K562 (cell line): ENCODE data around the gene WDR90. TPM values are rescaled to one million over a fixed set of nuclear protein-coding genes. Genes with fewer than 3 reads are reported as not detected.

ENCODE experiments used
- CEBPB ChIP-seq: fragments of 450-650 bp; IDR thresholded peaks from 2 replicates; pipeline ENCODE4 v1.6.1; 2016; ENCODE audit warnings: missing genetic modification characterization, missing compliant biosample characterization
- E2F3 ChIP-seq: fragments of 250-450 bp; sonication (Bioruptor Pico); IDR thresholded peaks from 2 replicates; pipeline ENCODE4 v1.4.0; 2020; ENCODE audit warnings: mild to moderate bottlenecking
- ESRRB ChIP-seq: fragments of 250-450 bp; sonication (Bioruptor Pico); IDR thresholded peaks from 2 replicates; pipeline ENCODE4 v1.5.0; 2020; ENCODE audit warnings: mild to moderate bottlenecking, moderate library complexity, borderline replicate concordance
- ETV5 ChIP-seq: sonication (generic); formaldehyde crosslinking; IDR thresholded peaks from 2 replicates; pipeline ENCODE4 v1.4.0; 2020; ENCODE audit warnings: low read depth, mild to moderate bottlenecking, missing genetic modification reagents
- FOSL1 ChIP-seq: fragments of 200-800 bp; sonication (Bioruptor generic); conservative IDR thresholded peaks from 2 replicates; pipeline ENCODE4 v1.6.1; 2016; ENCODE audit warnings: missing genetic modification characterization, missing compliant biosample characterization
- GTF2A2 ChIP-seq: IDR thresholded peaks from 2 replicates; pipeline ENCODE4 v1.6.1; 2016; ENCODE audit warnings: mild to moderate bottlenecking, missing genetic modification characterization, missing compliant biosample characterization
- HCFC1 ChIP-seq: IDR thresholded peaks from 2 replicates; pipeline ENCODE4 v1.6.1; 2012; ENCODE audit warnings: low read depth, low read length, improper control_type of control experiment
- LCOR ChIP-seq: sonication (generic); formaldehyde crosslinking; IDR thresholded peaks from 2 replicates; pipeline ENCODE4 v1.8.0; 2022; ENCODE audit warnings: mild to moderate bottlenecking, missing genetic modification reagents
- NR2C1 ChIP-seq, 2 experiments: fragments of 450-650 bp; IDR thresholded peaks; 2 replicates each; pipeline ENCODE4 v1.6.1; 2017; ENCODE audit warnings: mild to moderate bottlenecking in 2 of 2, antibody characterized with exemption in 1 of 2, inconsistent platforms in 1 of 2, missing compliant biosample characterization in 1 of 2, missing genetic modification characterization in 1 of 2
- POLR2AphosphoS2 ChIP-seq: IDR thresholded peaks from 2 replicates; pipeline ENCODE4 v1.6.1; 2012; ENCODE audit warnings: low read length, improper control_type of control experiment
- RERE ChIP-seq: sonication (generic); formaldehyde crosslinking; IDR thresholded peaks from 2 replicates; pipeline ENCODE4 v1.8.0; 2023; ENCODE audit warnings: missing genetic modification reagents, mild to moderate bottlenecking, borderline replicate concordance
- RNF2 ChIP-seq: sonication (generic); IDR thresholded peaks from 2 replicates; pipeline ENCODE4 v1.6.1; 2016
- TARDBP ChIP-seq: fragments of 450-650 bp; IDR thresholded peaks from 2 replicates; pipeline ENCODE4 v1.6.1; 2016
- XRCC5 ChIP-seq: fragments of 200-400 bp; formaldehyde crosslinking; IDR thresholded peaks from 2 replicates; pipeline ENCODE4 v1.6.1; 2017; ENCODE audit warnings: low read depth, mild to moderate bottlenecking, low read length
- ZNF717 ChIP-seq: fragments of 250-450 bp; sonication (Bioruptor Pico); IDR thresholded peaks from 2 replicates; pipeline ENCODE4 v1.5.0; 2021
- ZNF764 ChIP-seq: fragments of 250-450 bp; sonication (Bioruptor Pico); IDR thresholded peaks from 2 replicates; pipeline ENCODE4 v1.4.0; 2020; ENCODE audit warnings: low read depth, mild to moderate bottlenecking, moderate library complexity
- polyA plus RNA-seq, 8 experiments: library from polyadenylated mRNA; depleted of rRNA in 4 of 8; stranded (reverse) in 5 of 8; unstranded in 3 of 8; fragments of >200 nt; fragmentation: Nextera tagmentation in 2 of 8; fragmentation: Illumina TruSeq in 1 of 8; extraction: Ambion mirVana in 2 of 8; extraction: Trizol in 1 of 8; gene quantifications; 2 replicates each; pipeline versions ENCODE4 v1.2.1 to v1.2.3, GENCODE V29; 2011 to 2014; ENCODE audit warnings: inconsistent platforms in 1 of 8, missing spikeins in 1 of 8
- total RNA-seq, 7 experiments: library from RNA; depleted of rRNA in 6 of 7; stranded (reverse); fragments of >200 nt in 6 of 7; fragmentation: Illumina TruSeq in 2 of 7; extraction: Trizol in 2 of 7; gene quantifications; 2 replicates each; pipeline versions ENCODE4 v1.2.1 to v1.2.3, GENCODE V29; 2011 to 2021; ENCODE audit warnings: low replicate concordance in 1 of 7
- TF ChIP-seq, protein P1 (sequence below): fragments of 450-650 bp; IDR thresholded peaks from 2 replicates; pipeline ENCODE4 v1.6.1; 2018; ENCODE audit warnings: mild to moderate bottlenecking, low read depth; ENCODE audit not compliant: partially characterized antibody
- TF ChIP-seq, protein P2 (sequence below): fragments of 450-650 bp; formaldehyde crosslinking; IDR thresholded peaks from 2 replicates; pipeline ENCODE4 v1.4.0; 2022; ENCODE audit warnings: missing genetic modification characterization
- TF ChIP-seq, protein P3 (sequence below): fragments of 250-450 bp; sonication (Bioruptor Pico); IDR thresholded peaks from 2 replicates; pipeline ENCODE4 v1.8.0; 2022; ENCODE audit warnings: inconsistent platforms, mild to moderate bottlenecking, moderate library complexity, borderline replicate concordance

The WDR90 gene
- total and polyA plus RNA-seq, 9 of the 15 experiments (the other 6 are each of a cell fraction or from before 2014, with no cell fraction given) = 0.44 to 12.6 (median 3.3) TPM

GRCh38 chr16:635573-636205 is 13.5 kb upstream of the WDR90 start (continued):
- TF ChIP-seq, protein P1, sequence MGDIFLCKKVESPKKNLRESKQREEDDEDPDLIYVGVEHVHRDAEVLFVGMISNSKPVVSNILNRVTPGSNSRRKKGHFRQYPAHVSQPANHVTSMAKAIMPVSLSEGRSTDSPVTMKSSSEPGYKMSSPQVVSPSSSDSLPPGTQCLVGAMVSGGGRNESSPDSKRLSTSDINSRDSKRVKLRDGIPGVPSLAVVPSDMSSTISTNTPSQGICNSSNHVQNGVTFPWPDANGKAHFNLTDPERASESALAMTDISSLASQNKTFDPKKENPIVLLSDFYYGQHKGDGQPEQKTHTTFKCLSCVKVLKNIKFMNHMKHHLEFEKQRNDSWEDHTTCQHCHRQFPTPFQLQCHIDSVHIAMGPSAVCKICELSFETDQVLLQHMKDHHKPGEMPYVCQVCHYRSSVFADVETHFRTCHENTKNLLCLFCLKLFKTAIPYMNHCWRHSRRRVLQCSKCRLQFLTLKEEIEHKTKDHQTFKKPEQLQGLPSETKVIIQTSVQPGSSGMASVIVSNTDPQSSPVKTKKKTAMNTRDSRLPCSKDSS = no peak
- TF ChIP-seq E2F3 (CRISPR knock-in tag) (no peak), NR2C1 (IDR thresholded peaks at IDR 0.05) (no peak), NR2C1 (tag; IDR thresholded peaks at IDR 0.05) (no peak), TARDBP (no peak), RERE (no peak), CEBPB (no peak), RNF2 (no peak), LCOR (no peak), POLR2AphosphoS2 (no peak), ESRRB (CRISPR knock-in tag) (no peak), HCFC1 (no peak), ZNF717 (CRISPR knock-in tag) (no peak), GTF2A2 (no peak), FOSL1 (tag) (no peak), XRCC5 (no peak), ZNF764 (CRISPR knock-in tag) (no peak), ETV5 (no peak)
- TF ChIP-seq, protein P2, sequence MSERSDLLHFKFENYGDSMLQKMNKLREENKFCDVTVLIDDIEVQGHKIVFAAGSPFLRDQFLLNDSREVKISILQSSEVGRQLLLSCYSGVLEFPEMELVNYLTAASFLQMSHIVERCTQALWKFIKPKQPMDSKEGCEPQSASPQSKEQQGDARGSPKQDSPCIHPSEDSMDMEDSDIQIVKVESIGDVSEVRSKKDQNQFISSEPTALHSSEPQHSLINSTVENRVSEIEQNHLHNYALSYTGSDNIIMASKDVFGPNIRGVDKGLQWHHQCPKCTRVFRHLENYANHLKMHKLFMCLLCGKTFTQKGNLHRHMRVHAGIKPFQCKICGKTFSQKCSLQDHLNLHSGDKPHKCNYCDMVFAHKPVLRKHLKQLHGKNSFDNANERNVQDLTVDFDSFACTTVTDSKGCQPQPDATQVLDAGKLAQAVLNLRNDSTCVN (CRISPR knock-in tag) = no peak
- TF ChIP-seq, protein P3, sequence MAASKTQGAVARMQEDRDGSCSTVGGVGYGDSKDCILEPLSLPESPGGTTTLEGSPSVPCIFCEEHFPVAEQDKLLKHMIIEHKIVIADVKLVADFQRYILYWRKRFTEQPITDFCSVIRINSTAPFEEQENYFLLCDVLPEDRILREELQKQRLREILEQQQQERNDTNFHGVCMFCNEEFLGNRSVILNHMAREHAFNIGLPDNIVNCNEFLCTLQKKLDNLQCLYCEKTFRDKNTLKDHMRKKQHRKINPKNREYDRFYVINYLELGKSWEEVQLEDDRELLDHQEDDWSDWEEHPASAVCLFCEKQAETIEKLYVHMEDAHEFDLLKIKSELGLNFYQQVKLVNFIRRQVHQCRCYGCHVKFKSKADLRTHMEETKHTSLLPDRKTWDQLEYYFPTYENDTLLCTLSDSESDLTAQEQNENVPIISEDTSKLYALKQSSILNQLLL (CRISPR knock-in tag) = no peak
